Fibroblast of lung (primary cell): ENCODE results near the gene STARD3. TPM values are rescaled to one million over a fixed set of nuclear protein-coding genes. Genes with fewer than 3 reads are reported as not detected.

ENCODE experiments used
- DNase-seq, 2 donors: peaks; one replicate each; pipeline versions ENCODE4 v3.0.0 to v3.0.0-alpha.2; 2010; ENCODE audit warnings: low read depth in 2 of 2
- H2AFZ ChIP-seq: 2 replicates; pipeline ENCODE4 v1.5.1; 2012; ENCODE audit warnings: low read length, control low read depth, inconsistent platforms
- H3K27ac ChIP-seq: 2 replicates; pipeline ENCODE4 v1.5.1; 2011; ENCODE audit warnings: low read length, control low read depth; ENCODE audit not compliant: insufficient read depth
- H3K27me3 ChIP-seq: 2 replicates; pipeline ENCODE4 v1.5.1; 2011; ENCODE audit warnings: mild to moderate bottlenecking, low read length; ENCODE audit not compliant: control insufficient read depth, insufficient read depth
- H3K36me3 ChIP-seq: 2 replicates; pipeline ENCODE4 v1.5.1; 2011; ENCODE audit warnings: low read length; ENCODE audit not compliant: control insufficient read depth, insufficient read depth
- H3K4me1 ChIP-seq: 2 replicates; pipeline ENCODE4 v1.5.1; 2011; ENCODE audit warnings: low read length; ENCODE audit not compliant: control insufficient read depth, insufficient read depth; ENCODE audit errors: extremely low read depth
- H3K4me2 ChIP-seq: 2 replicates; pipeline ENCODE4 v1.5.1; 2011; ENCODE audit warnings: low read length, control low read depth; ENCODE audit not compliant: insufficient read depth; ENCODE audit errors: extremely low read depth
- H3K4me3 ChIP-seq, 4 experiments: fragments of 200-600 bp in 1 of 4; sonication (generic) in 1 of 4; replicated peaks in 1 of 4; 2 replicates each; pipeline ENCODE4 v1.5.1; 2011 to 2016; ENCODE audit warnings: low read length in 4 of 4, low read depth in 3 of 4, mild to moderate bottlenecking in 3 of 4, control low read depth in 2 of 4, inconsistent platforms in 1 of 4, mixed read lengths in 1 of 4; ENCODE audit not compliant: insufficient read depth in 1 of 4; ENCODE audit errors: control extremely low read depth in 1 of 4
- H3K79me2 ChIP-seq: 2 replicates; pipeline ENCODE4 v1.5.1; 2012; ENCODE audit warnings: mild to moderate bottlenecking, low read length, inconsistent platforms; ENCODE audit not compliant: control insufficient read depth, insufficient read depth
- H3K9ac ChIP-seq: 2 replicates; pipeline ENCODE4 v1.5.1; 2011; ENCODE audit warnings: mild to moderate bottlenecking, low read length, control low read depth; ENCODE audit not compliant: insufficient read depth
- H3K9me3 ChIP-seq: 2 replicates; pipeline ENCODE4 v1.5.1; 2012; ENCODE audit warnings: low read depth, low read length; ENCODE audit not compliant: control insufficient read depth, insufficient read depth
- H4K20me1 ChIP-seq: 2 replicates; pipeline ENCODE4 v1.5.1; 2011; ENCODE audit warnings: low read length; ENCODE audit not compliant: control insufficient read depth, insufficient read depth; ENCODE audit errors: extremely low read depth
- EZH2 ChIP-seq: IDR thresholded peaks from 2 replicates; pipeline ENCODE4 v1.5.1; 2012; ENCODE audit warnings: low read length, control low read depth, mild to moderate bottlenecking; ENCODE audit errors: missing control alignments
- polyA plus RNA-seq, 2 donors: library from polyadenylated mRNA; depleted of rRNA in 1 of 2; stranded (reverse) in 1 of 2; unstranded in 1 of 2; fragments of >200 nt; gene quantifications; 2 replicates each; pipeline ENCODE4 v1.2.1, GENCODE V29; 2011 to 2012; ENCODE audit warnings: missing spikeins in 1 of 2
- total RNA-seq: library from RNA; depleted of rRNA; stranded (reverse); fragments of >200 nt; gene quantifications from 2 replicates; pipeline ENCODE4 v1.2.1, GENCODE V29; 2014
- TF ChIP-seq, protein P1 (sequence below), 2 donors: IDR thresholded peaks in 1 of 2; conservative IDR thresholded peaks in 1 of 2; 1 replicate in 1 of 2; 2 replicates in 1 of 2; pipeline ENCODE4 v1.5.1; 2011 to 2012; ENCODE audit warnings: low read length in 2 of 2, control low read depth in 1 of 2, inconsistent platforms in 1 of 2, low read depth in 1 of 2, mild to moderate bottlenecking in 1 of 2

Gene STARD3
- total and polyA plus RNA-seq, 2 donors (not counting 1 experiment from before 2014, with no cell fraction given), result 30.4 to 31.7 TPM

DNA sequence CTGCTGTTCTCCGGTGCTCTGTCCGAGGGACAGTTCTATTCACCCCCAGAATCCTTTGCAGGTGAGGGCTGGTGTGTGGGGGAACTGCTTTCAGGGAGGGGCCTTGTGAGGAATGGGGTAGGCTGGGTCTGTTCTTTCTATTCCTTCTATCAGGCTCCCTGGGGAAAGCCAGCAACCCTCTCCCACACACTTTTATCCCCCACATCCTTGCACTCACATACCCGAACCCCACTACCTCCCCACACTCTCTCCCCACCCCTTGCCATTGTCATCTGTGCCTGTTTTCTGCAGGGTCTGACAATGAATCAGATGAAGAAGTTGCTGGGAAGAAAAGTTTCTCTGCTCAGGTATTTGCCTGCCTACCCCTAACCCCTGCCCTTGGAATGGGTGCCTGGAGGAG, 21.8 kb downstream of the STARD3 start:
- Histone ChIP-seq H2AFZ (no peak overlapping the region), H3K36me3 (peaks cover 10% of the 10 kb centered on the region), H3K4me3 (no peak overlapping the region), H3K9me3 (no peaks in the 10 kb centered on the region), H3K4me1 (no peaks in the 10 kb centered on the region), H3K79me2 (no peaks in the 10 kb centered on the region), H3K9ac (no peak overlapping the region), H4K20me1 (no peaks in the 10 kb centered on the region), H3K27ac (no peak overlapping the region), H3K27me3 (no peaks in the 10 kb centered on the region), H3K4me2 (no peak overlapping the region)
- no peak for DNase-seq
- TF ChIP-seq, protein P1, sequence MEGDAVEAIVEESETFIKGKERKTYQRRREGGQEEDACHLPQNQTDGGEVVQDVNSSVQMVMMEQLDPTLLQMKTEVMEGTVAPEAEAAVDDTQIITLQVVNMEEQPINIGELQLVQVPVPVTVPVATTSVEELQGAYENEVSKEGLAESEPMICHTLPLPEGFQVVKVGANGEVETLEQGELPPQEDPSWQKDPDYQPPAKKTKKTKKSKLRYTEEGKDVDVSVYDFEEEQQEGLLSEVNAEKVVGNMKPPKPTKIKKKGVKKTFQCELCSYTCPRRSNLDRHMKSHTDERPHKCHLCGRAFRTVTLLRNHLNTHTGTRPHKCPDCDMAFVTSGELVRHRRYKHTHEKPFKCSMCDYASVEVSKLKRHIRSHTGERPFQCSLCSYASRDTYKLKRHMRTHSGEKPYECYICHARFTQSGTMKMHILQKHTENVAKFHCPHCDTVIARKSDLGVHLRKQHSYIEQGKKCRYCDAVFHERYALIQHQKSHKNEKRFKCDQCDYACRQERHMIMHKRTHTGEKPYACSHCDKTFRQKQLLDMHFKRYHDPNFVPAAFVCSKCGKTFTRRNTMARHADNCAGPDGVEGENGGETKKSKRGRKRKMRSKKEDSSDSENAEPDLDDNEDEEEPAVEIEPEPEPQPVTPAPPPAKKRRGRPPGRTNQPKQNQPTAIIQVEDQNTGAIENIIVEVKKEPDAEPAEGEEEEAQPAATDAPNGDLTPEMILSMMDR (conservative IDR thresholded peaks at IDR 0.05 in 1 of 2, IDR thresholded peaks at IDR 0.05 in 1 of 2; ENCODE audit: low read depth in 1 of 2, low read length in 2 of 2), result no peak
- TF ChIP-seq EZH2, result no peak

DNA sequence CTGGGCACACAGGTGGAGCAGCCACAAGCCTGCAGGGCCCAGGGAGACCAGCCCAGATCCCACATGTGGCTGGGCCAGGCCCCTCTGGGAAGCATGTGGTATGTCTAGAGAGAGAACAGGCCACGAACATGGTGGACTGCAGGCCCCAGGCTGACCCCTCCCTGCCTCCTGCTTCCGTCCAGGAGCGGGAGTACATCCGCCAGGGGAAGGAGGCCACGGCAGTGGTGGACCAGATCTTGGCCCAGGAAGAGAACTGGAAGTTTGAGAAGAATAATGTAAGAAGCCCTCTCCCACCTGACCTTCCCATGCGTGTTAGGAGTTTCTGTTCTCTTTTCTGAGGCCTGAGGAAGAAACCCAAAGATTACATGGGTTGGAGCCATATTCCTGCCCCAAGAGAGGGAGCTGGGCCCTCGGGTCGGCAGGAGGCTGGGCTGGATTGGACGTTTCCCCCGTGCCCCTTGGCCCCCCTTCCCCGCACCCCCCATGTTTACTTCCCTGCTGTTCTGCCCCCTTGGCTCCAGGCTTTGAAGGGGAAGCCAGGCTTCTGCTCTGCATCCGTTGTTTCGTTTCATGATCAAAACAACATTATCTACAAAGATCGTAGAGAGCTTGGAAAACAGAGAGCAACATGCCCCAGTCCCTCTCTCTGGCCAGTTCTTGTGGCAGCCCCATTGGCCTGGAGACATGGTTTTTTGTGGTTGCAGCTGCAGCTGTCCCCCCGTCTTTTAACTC, 22.5 kb downstream of the STARD3 start:
- Histone ChIP-seq H3K79me2 (no peaks in the 10 kb centered on the region), H3K9ac (no peak overlapping the region), H4K20me1 (no peaks in the 10 kb centered on the region), H3K4me3 (no peak overlapping the region), H2AFZ (no peak overlapping the region), H3K36me3 (peaks cover 10% of the 10 kb centered on the region), H3K27me3 (no peaks in the 10 kb centered on the region), H3K4me1 (no peaks in the 10 kb centered on the region), H3K4me2 (no peak overlapping the region), H3K9me3 (no peaks in the 10 kb centered on the region), H3K27ac (no peak overlapping the region)
- no peak for DNase-seq
- no peak for TF ChIP-seq EZH2
- TF ChIP-seq, protein P1 (conservative IDR thresholded peaks at IDR 0.05 in 1 of 2, IDR thresholded peaks at IDR 0.05 in 1 of 2; ENCODE audit: low read depth in 1 of 2, low read length in 2 of 2), result no peak

DNA sequence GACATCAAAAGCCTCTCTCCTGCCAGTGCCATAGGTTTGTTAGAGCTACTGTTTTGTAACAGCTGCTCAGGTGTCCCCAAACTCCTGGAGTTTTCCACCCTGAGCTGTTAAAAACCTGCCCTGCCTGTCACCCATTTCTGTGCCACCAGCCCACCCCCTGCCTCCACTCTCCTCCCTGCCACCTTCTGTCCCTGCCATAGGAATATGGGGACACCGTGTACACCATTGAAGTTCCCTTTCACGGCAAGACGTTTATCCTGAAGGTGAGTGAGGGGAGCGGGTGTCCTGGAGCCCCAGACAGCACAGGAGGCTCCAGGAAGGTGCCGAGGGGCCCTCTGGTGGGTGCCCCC, 23.0 kb downstream of the STARD3 start:
- TF ChIP-seq EZH2, result no peak
- TF ChIP-seq, protein P1 (conservative IDR thresholded peaks at IDR 0.05 in 1 of 2, IDR thresholded peaks at IDR 0.05 in 1 of 2; ENCODE audit: low read depth in 1 of 2, low read length in 2 of 2), result no peak
- H3K79me2 ChIP-seq, result no peaks in the 10 kb centered on the region
- no peaks in the 10 kb centered on the region for H4K20me1 ChIP-seq
- no peaks in the 10 kb centered on the region for H3K27me3 ChIP-seq
- no peak overlapping the region for H3K4me2 ChIP-seq
- no peaks in the 10 kb centered on the region for H3K9me3 ChIP-seq
- no peaks in the 10 kb centered on the region for H3K4me1 ChIP-seq
- H3K4me3 ChIP-seq, result no peak overlapping the region
- no peak for DNase-seq
- peaks cover 10% of the 10 kb centered on the region for H3K36me3 ChIP-seq
- H3K27ac ChIP-seq, result no peak overlapping the region
- no peak overlapping the region for H2AFZ ChIP-seq
- H3K9ac ChIP-seq, result no peak overlapping the region
